A673 (cell line): ENCODE measurements around the gene DSCAML1.

Experiments used
- EZH2 ChIP-seq: fragments of 200-600 bp; sonication (generic); IDR thresholded peaks from 2 replicates; pipeline ENCODE4 v1.6.1; 2017; ENCODE audit warnings: borderline replicate concordance, low read depth, mild to moderate bottlenecking, mixed read lengths, antibody characterized with exemption, low read length; ENCODE audit not compliant: poor library complexity, severe bottlenecking
- TF ChIP-seq, protein P1 (sequence below): fragments of 300-800, 200-600 bp; sonication (generic); conservative IDR thresholded peaks from 2 replicates; pipeline ENCODE4 v1.5.1; 2017; ENCODE audit warnings: low read depth, mild to moderate bottlenecking, antibody characterized with exemption, low read length, moderate library complexity, mixed read lengths

DNA sequence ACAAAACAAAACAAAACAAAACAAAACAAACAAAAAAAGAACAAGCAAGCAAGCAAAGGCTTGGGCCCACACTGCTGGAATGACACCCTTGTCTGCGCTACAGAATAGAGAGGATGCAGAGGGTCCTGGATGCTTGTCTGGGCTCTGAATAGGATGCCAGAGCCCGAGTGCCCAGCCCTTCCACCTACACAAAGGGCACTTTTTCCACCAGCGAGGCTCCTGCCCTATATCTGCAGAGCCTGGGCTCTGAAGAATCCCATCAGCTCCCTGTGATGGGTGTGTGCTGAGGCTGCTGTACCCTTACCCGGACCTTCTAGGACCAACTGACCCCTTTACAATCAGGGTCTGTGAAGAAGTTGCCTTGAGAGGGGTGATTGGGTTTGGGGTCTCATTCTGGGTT, 221.2 kb downstream of the DSCAML1 start:
- TF ChIP-seq, protein P1, sequence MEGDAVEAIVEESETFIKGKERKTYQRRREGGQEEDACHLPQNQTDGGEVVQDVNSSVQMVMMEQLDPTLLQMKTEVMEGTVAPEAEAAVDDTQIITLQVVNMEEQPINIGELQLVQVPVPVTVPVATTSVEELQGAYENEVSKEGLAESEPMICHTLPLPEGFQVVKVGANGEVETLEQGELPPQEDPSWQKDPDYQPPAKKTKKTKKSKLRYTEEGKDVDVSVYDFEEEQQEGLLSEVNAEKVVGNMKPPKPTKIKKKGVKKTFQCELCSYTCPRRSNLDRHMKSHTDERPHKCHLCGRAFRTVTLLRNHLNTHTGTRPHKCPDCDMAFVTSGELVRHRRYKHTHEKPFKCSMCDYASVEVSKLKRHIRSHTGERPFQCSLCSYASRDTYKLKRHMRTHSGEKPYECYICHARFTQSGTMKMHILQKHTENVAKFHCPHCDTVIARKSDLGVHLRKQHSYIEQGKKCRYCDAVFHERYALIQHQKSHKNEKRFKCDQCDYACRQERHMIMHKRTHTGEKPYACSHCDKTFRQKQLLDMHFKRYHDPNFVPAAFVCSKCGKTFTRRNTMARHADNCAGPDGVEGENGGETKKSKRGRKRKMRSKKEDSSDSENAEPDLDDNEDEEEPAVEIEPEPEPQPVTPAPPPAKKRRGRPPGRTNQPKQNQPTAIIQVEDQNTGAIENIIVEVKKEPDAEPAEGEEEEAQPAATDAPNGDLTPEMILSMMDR: no peak
- no peak for TF ChIP-seq EZH2
